Epithelial cell of esophagus (primary cell): ENCODE measurements around the gene LRRC45.
A peak's percentile ranks its signal among the peaks of the same experiment; 100 is the strongest.
"Not testable (repeated sequence)": the region's sequence is repeated elsewhere in the genome, so short reads cannot be mapped to it uniquely, and the experiment has no call there.

Experiments
- DNase-seq: peaks from one replicate; pipeline ENCODE4 v3.0.0; 2010; ENCODE audit warnings: low read depth
- H3K4me3 ChIP-seq: 2 replicates; pipeline ENCODE4 v1.5.1; 2011; ENCODE audit warnings: mild to moderate bottlenecking, low read length, control low read depth
- TF ChIP-seq, protein P1 (sequence below): IDR thresholded peaks from 2 replicates; pipeline ENCODE4 v1.5.1; 2011; ENCODE audit warnings: low read depth, mild to moderate bottlenecking, low read length, control low read depth, inconsistent platforms; ENCODE audit not compliant: insufficient read depth; ENCODE audit errors: missing control alignments

Gene LRRC45

DNA sequence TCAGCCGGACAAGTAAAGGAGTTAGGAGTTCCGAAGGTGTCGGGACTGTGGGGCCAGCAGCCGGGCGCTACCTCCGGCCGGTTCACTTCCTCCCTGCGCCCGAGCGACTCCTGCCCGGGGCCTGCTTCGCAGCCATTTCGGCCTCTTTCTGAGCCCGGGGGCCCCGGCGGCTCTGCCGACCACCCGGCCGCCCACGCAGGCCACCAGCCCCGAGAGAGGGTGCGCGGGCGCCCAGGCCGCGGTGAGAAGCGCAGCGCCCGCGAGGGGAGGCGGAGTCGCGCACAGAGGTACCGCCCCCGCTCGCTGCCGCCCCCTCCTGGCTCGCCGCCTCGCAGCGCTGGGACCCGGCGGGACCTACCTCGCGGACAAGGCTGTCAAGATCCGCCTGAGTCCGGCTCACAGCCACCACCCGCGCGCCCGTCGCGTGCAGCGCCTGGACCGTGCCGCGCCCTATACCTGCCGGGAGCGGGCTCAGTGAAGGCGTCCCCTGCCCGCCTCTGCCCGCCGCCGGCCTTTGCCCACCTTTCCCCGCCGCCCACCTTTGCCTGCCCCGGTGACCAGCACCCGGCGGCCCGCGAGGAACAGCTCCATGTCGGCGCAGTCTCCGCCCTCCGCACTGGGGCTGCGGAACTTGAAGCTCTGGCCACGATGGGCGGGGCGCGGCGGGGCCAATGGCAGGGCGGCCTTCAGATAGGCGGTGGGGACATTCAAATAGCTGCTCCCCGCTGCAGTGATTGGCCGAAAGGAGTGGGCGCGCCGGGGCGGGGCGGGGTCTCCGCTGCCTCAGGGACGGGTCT lies 14.2 kb downstream of the LRRC45 start, which contains the start of gene DCXR:
TSS of gene DCXR (minus strand) at position 606 of the 797 bp plus-strand sequence. CDS start at position 591, 15 bp downstream.
- peak; percentile 99 for DNase-seq
- H3K4me3 ChIP-seq, result peak within 1 kb of the TSS; percentile 80
- TF ChIP-seq, protein P1, sequence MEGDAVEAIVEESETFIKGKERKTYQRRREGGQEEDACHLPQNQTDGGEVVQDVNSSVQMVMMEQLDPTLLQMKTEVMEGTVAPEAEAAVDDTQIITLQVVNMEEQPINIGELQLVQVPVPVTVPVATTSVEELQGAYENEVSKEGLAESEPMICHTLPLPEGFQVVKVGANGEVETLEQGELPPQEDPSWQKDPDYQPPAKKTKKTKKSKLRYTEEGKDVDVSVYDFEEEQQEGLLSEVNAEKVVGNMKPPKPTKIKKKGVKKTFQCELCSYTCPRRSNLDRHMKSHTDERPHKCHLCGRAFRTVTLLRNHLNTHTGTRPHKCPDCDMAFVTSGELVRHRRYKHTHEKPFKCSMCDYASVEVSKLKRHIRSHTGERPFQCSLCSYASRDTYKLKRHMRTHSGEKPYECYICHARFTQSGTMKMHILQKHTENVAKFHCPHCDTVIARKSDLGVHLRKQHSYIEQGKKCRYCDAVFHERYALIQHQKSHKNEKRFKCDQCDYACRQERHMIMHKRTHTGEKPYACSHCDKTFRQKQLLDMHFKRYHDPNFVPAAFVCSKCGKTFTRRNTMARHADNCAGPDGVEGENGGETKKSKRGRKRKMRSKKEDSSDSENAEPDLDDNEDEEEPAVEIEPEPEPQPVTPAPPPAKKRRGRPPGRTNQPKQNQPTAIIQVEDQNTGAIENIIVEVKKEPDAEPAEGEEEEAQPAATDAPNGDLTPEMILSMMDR, result peak; percentile 48

DNA sequence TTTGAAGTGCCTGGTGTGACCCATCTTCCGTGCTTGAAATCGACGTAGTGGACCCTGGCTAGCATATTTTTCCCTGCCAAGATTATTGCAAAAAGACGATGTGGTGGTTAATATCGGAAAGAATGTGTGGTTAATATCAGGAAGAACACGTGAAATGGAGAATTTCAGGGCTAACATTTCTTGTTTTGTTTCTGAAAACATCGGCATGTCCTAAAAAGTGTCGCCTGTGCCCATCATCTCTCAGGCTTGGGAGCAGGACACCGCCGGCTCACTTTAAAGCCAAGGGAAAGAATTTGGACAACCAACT lies 14.7 kb downstream of the LRRC45 start:
- TF ChIP-seq, protein P1, result no peak
- DNase-seq, result no peak
- peak overlapping the region; percentile 80 for H3K4me3 ChIP-seq

DNA sequence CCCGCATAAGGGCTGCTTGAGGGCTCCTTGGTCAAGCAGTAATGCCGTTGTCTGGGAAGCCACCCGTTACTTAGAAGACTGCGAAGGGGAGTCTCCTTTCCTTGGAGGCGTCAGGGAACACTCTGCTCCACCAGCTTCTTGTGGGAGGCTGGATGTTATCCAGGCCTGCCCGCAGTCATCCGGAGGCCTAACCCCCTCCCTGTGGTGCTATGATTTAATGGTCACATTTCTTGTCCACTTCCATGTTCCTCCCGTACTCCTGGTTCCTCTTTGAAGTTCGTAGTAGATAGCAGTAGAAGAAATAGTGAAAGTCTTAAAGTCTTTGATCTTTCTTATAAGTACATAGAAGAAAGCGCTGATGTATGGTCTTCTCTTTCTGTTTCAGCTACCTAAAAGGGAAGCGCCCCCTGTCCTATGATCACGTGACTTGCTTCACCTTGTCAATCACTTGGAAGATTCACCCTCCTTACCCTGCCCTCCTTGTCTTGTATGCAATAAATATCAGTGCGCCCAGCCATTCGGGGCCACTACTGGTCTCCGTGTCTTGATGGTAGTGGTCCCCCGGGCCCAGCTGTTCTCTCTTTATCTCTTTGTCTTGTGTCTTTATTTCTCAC lies 15.8 kb downstream of the LRRC45 start:
- DNase-seq, H3K4me3 ChIP-seq: not testable (repeated sequence)

DNA sequence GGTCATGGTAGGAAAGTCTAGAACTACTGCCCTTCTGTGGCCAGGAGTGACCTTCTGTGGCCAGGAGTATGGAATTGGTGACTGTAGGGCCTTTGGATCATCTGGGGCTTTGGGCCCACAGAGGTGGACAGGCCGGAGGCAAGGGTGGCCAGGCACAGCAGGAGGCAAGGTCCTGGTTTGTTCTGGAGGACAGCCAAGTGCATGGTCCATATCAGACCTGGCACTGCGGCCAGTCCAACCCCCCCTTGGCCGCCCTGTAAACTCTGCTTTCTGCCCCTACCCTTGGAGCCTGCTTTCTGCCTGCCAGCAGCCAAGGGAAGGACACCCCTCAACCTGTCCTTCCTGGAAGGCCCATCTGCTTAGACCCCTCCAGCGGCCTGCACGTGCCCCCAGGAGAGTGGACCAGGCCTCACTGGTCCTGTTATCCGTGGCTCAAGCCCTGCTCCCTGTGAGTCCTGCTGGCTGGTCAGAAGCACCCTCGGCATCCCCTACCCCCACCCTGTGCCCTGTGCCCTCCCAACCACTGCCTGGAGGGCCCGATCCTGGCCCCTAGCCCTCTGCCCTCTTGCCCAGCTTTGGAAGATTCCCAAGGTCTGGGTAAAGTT lies 16.7 kb downstream of the LRRC45 start:
- TF ChIP-seq, protein P1, result no peak
- no peak overlapping the region for H3K4me3 ChIP-seq
- DNase-seq, result no peak

DNA sequence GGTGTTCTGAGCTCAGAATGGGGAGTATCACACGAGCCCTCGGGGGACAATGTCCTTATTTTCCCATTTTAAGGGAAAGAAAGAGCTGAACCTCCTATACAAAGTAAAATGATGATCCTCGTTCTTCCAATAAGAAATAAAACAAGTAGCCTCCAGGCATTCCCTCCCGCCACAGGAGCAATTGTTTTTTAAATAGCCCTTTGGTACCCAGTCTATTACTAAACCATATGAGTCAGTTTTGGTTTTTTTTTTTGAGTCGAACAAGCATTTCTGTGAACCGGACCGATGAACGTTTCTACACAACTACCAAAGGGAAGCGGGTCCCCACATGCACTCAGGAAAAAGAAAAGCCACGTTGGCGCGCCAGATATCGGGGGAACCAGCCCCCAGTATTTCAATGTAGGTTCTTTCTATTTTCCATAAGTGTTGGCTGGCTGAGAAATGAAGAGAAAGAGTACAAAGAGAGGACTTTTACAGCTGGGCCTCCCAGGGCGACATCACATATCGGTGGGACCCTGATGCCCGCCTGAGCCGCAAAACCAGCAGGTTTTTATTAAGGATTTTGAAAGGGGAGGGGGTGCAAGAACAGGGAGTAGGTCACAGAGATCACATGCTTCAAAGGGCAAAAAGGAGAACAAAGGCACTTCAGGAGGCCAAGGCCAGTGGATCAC lies 18.2 kb downstream of the LRRC45 start:
- no peak overlapping the region for H3K4me3 ChIP-seq
- TF ChIP-seq, protein P1, result no peak
- DNase-seq, result peak; percentile 50

DNA sequence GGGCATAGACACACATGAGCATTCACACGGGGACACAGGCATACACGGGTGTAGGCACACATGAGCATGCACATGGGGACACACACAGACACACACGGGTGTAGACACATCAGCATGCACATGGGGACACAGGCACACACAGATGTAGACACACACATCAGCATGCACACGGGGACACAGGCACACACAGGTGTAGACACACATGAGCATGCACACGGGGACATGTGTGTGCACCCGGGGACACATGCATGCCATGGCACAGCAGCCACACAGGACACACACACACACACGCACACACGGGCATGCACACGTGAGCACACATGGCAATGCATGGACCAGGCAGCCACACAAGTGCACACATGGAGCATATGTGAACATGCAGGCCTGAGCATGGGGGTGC lies 19.5 kb downstream of the LRRC45 start:
- H3K4me3 ChIP-seq, result no peak overlapping the region
- no peak for DNase-seq
- TF ChIP-seq, protein P1, result no peak

DNA sequence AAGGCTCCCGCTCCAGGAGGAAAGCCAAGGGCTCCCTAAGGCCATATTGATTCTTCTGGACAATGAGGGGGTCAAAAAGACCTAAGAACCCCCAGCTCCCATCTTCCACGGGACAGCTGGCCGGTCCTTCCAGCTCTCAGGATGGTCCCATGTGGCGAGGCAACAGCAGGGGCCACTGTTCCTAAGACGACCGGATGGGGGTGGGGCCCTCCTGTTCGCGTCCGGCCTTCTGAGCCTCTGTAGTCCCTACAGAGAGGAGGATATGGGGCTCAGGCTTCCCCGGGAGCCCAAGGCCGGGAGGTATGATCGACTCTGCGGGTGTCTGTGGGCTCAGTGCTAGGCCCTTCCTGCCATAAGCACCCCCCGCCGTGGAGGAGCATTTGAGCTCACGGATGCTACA lies 20.4 kb downstream of the LRRC45 start:
- DNase-seq, result no peak
- TF ChIP-seq, protein P1, result no peak
- no peak overlapping the region for H3K4me3 ChIP-seq
